H7 (cell line): ENCODE measurements around the gene HOMEZ. TPM values are rescaled to one million over a fixed set of nuclear protein-coding genes. Genes with fewer than 3 reads are reported as not detected.
"Not testable (repeated sequence)": the region's sequence is repeated elsewhere in the genome, so short reads cannot be mapped to it uniquely, and the experiment has no call there.

Source experiments
- DNase-seq: peaks from one replicate; pipeline ENCODE4 v3.0.0; 2012
- H3K27me3 ChIP-seq: 2 replicates; pipeline ENCODE4 v1.6.0; 2011; ENCODE audit warnings: mild to moderate bottlenecking, low read length; ENCODE audit not compliant: control insufficient read depth, insufficient read depth
- H3K36me3 ChIP-seq: replicated peaks from 2 replicates; pipeline ENCODE4 v1.5.1; 2011; ENCODE audit warnings: low read length; ENCODE audit not compliant: control insufficient read depth, insufficient read depth
- H3K4me3 ChIP-seq: 2 replicates; pipeline ENCODE4 v1.5.1; 2011; ENCODE audit warnings: low read depth, mild to moderate bottlenecking, control low read depth, low read length, moderate library complexity; ENCODE audit not compliant: insufficient read depth
- total RNA-seq: library from RNA; depleted of rRNA; stranded (reverse); fragments of >200 nt; shearing (Covaris generic); gene quantifications from 2 replicates; pipeline ENCODE4 v1.2.3, GENCODE V29; 2014

HOMEZ gene
- total RNA-seq, 1 experiment from 2014 or later: 5.9 TPM

- not testable (repeated sequence) for H3K36me3 ChIP-seq, H3K4me3 ChIP-seq, H3K27me3 ChIP-seq, DNase-seq
These were observed 25.1 kb downstream of the HOMEZ start for GRCh38 chr14:23260849-23261248.

- peaks cover 1% of the 10 kb centered on the region; the same call in 1 of the 2 replicates for H3K27me3 ChIP-seq
- H3K36me3 ChIP-seq: no peaks in the 10 kb centered on the region
- DNase-seq: no peak
- no peak overlapping the region for H3K4me3 ChIP-seq
These were observed 26.5 kb downstream of the HOMEZ start for GRCh38 chr14:23259426-23259825.

- DNase-seq: no peak
- H3K36me3 ChIP-seq: no peaks in the 10 kb centered on the region
- no peak overlapping the region for H3K4me3 ChIP-seq
- H3K27me3 ChIP-seq: peaks cover 1% of the 10 kb centered on the region; the same call in 1 of the 2 replicates
These were observed 27.7 kb downstream of the HOMEZ start for GRCh38 chr14:23258256-23258655.

- DNase-seq: peak; percentile 42
- Histone ChIP-seq H3K36me3 (no peaks in the 10 kb centered on the region), H3K27me3 (no peaks in the 10 kb centered on the region), H3K4me3 (no peak overlapping the region)
These were observed 33.3 kb downstream of the HOMEZ start for GRCh38 chr14:23252420-23253333.

DNA sequence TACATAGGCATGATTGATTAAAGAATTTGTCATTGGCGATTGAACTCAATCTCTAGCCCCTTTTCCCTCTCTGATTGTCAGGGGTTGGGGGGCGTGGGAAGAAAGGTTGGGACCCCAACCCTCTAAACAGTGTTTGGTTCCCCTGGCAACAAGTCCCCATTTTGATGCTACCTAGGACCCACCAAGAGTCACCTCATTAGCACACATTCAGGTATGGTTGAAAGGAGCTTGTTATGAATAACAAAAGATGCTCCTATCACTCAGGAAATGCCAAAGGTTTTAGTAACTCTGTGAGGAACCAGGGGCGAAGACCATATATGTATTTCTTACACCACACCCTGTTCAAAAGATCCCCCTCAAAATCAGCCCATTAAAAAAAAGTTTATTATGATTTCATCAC is 33.9 kb downstream of the HOMEZ start:
- no peaks in the 10 kb centered on the region for H3K27me3 ChIP-seq
- H3K4me3 ChIP-seq: no peak overlapping the region
- no peaks in the 10 kb centered on the region for H3K36me3 ChIP-seq
- DNase-seq: peak; percentile 35

DNA sequence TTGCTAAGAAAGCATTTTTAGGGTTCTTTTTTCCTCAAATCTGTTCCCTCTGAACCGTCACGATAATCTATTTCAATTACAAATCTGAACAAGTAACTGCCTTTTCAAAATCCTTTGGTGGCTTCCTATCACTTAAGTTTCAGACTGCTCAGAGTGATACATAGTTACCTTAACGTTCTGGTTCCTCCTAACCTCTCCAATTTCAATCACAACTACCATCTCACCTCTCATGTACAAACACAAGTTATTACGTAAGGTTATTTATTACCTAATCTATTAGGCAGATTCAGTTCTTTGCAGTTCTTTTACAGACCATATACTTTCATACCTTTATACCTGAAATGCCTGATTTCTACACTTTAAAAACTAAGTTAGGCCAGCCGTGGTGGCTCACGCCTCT is 36.1 kb downstream of the HOMEZ start:
- Histone ChIP-seq H3K36me3 (no peaks in the 10 kb centered on the region), H3K27me3 (no peaks in the 10 kb centered on the region), H3K4me3 (no peak overlapping the region)
- DNase-seq: no peak

DNA sequence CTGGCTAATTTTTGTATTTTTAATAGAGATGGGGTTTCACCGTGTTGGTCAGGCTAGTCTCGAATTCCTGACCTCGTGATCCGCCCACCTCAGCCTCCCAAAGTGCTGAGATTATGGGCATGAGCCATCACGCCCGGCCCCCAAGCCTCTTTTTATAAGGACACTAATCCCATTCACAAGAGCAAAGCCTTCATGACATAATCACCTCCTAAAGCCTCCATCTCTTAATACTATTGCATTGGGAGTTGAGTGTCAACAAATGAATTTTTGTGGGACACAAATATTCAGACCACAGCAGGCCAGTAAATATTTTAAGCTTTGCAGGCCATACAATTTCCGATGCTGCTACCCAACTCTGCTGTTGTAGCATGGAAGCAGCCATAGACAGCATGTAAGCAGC is 37.3 kb downstream of the HOMEZ start:
- no peak overlapping the region for H3K4me3 ChIP-seq

DNA sequence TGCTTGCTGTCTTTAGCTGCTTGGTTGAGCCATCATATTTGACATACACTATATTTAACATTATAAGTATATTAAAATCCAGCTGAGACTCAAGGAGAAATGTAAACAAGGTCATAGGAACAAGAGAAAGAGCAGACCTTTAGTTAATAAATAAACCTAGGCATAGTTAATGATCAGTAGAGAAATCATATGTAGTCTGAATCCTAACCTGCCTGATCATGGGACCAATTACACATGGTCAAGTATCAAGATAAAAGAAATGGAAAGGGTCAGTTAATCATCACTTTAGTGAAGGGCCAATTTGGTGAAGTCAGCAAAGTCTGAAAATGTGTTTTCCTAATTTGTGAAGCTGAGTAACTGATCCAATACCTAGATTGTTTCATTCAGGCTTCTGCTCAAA is 40.6 kb downstream of the HOMEZ start:
- Histone ChIP-seq H3K36me3 (no peaks in the 10 kb centered on the region), H3K27me3 (no peaks in the 10 kb centered on the region), H3K4me3 (no peak overlapping the region)
- DNase-seq: no peak

More for the DNA sequence above, 37.3 kb downstream of the HOMEZ start:
- Histone ChIP-seq H3K27me3 (no peaks in the 10 kb centered on the region), H3K36me3 (no peaks in the 10 kb centered on the region)
- DNase-seq: no peak

- H3K27me3 ChIP-seq: no peaks in the 10 kb centered on the region
- DNase-seq: no peak
- no peak overlapping the region for H3K4me3 ChIP-seq
- H3K36me3 ChIP-seq: no peaks in the 10 kb centered on the region
These were observed 42.9 kb downstream of the HOMEZ start for GRCh38 chr14:23243066-23243465.

- Histone ChIP-seq H3K27me3 (no peaks in the 10 kb centered on the region), H3K36me3 (no peaks in the 10 kb centered on the region), H3K4me3 (no peak overlapping the region)
- no peak for DNase-seq
These were observed 43.9 kb downstream of the HOMEZ start for GRCh38 chr14:23242076-23242475.

- H3K4me3 ChIP-seq, H3K36me3 ChIP-seq, DNase-seq, H3K27me3 ChIP-seq: not testable (repeated sequence)
These were observed 44.7 kb downstream of the HOMEZ start for GRCh38 chr14:23241061-23241715.

DNA sequence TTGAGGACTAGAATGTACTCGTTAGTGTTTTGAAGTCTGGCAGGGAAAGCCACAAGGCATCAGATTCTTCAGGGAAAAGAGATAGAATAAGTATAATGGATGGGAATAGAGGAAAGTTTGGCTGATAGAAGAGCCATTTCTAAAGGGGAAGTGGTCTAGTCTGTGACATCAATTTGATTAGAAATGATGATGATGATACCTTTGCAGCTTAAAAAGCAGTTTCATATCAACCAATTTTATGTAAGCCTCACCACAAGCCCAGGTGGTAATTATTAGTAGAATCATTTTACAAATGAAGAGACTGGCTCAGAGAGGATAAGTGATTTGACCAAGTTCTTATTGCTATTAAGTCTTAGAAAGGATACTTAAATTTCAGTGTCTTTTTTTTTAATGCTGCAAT is 45.3 kb downstream of the HOMEZ start:
- Histone ChIP-seq H3K27me3 (no peaks in the 10 kb centered on the region), H3K36me3 (no peaks in the 10 kb centered on the region), H3K4me3 (no peak overlapping the region)
- DNase-seq: no peak

GRCh38 chr14:23237772-23238594 is 47.9 kb downstream of the HOMEZ start, which contains the start of gene RNF212B:
Gene RNF212B, plus strand, starts transcription at chr14:23237936. Its CDS starts 2,410 bp downstream, at chr14:23240346.
- no peaks in the 10 kb centered on the region for H3K36me3 ChIP-seq
- no peaks in the 10 kb centered on the region for H3K27me3 ChIP-seq
- peak within 1 kb of the TSS; percentile 35 for H3K4me3 ChIP-seq
- DNase-seq: peak; percentile 96

- H3K36me3 ChIP-seq, DNase-seq, H3K27me3 ChIP-seq, H3K4me3 ChIP-seq: not testable (repeated sequence)
These were observed 53.6 kb downstream of the HOMEZ start for GRCh38 chr14:23232241-23232808.
